ENCODE data around the gene CCDC12. TPM values are rescaled to one million over a fixed set of nuclear protein-coding genes. Genes with fewer than 3 reads are reported as not detected.

Gene CCDC12
- total and polyA plus RNA-seq, 2 of the 13 experiments (the other 11 are each of a cell fraction or from before 2014, with no cell fraction given): 30.1 to 49.5 TPM

GRCh38 chr3:46978985-46979944, 2.7 kb upstream of the CCDC12 start, which contains the start of gene NBEAL2 (continued):
- no peak for TF ChIP-seq ZFP41 (CRISPR knock-in tag; IDR thresholded peaks at IDR 0.05; ENCODE audit: borderline replicate concordance)
- no peak for TF ChIP-seq ZBTB42 (CRISPR knock-in tag; IDR thresholded peaks at IDR 0.05)
- TF ChIP-seq FOXK1 (CRISPR knock-in tag; IDR thresholded peaks at IDR 0.05; ENCODE audit: borderline replicate concordance, low read depth): no peak
- no peak for TF ChIP-seq MBNL3 (CRISPR knock-in tag; conservative IDR thresholded peaks at IDR 0.05)
- no peak for TF ChIP-seq USF2 (IDR thresholded peaks at IDR 0.05; ENCODE audit: low read depth, low read length)
- TF ChIP-seq USF2 (CRISPR knock-in tag; IDR thresholded peaks at IDR 0.05; ENCODE audit: borderline replicate concordance): no peak
- peak; percentile 71; the same call in 1 of the 2 replicates for TF ChIP-seq YEATS4 (CRISPR knock-in tag; IDR thresholded peaks at IDR 0.05; ENCODE audit: borderline replicate concordance)
- TF ChIP-seq SSRP1 (CRISPR knock-in tag; IDR thresholded peaks at IDR 0.05): no peak
- no peak for TF ChIP-seq ARID2 (CRISPR knock-in tag; IDR thresholded peaks at IDR 0.05; ENCODE audit: borderline replicate concordance)
- no peak for TF ChIP-seq NR3C1 (CRISPR knock-in tag; IDR thresholded peaks at IDR 0.05)
- no peak for TF ChIP-seq NFE2 (CRISPR knock-in tag; IDR thresholded peaks at IDR 0.05)
- TF ChIP-seq ZNF414 (CRISPR knock-in tag; IDR thresholded peaks at IDR 0.05): no peak
- TF ChIP-seq BCLAF1 (IDR thresholded peaks at IDR 0.05): no peak
- no peak for TF ChIP-seq ZBTB7A (CRISPR knock-in tag; IDR thresholded peaks at IDR 0.05)
- TF ChIP-seq MED1 (CRISPR knock-in tag; IDR thresholded peaks at IDR 0.05): peak; percentile 55; the same call in 1 of the 2 replicates
- peak; percentile 92 for TF ChIP-seq HOXA5 (CRISPR knock-in tag; IDR thresholded peaks at IDR 0.05)
- peak; percentile 82; the same call in 1 of the 2 replicates for TF ChIP-seq MAZ (IDR thresholded peaks at IDR 0.05; ENCODE audit: borderline replicate concordance, low read depth, low read length)
- TF ChIP-seq MAZ (CRISPR knock-in tag; IDR thresholded peaks at IDR 0.05; ENCODE audit: low read depth): peak; percentile 88
- no peak for TF ChIP-seq HNF4G (IDR thresholded peaks at IDR 0.05; ENCODE audit: borderline replicate concordance, low read depth, low read length)
- no peak for TF ChIP-seq HNF4G (CRISPR knock-in tag; IDR thresholded peaks at IDR 0.05; ENCODE audit: borderline replicate concordance, low read depth)
- no peak for TF ChIP-seq TEAD2 (CRISPR knock-in tag; IDR thresholded peaks at IDR 0.05)
- no peak for TF ChIP-seq RNF219 (CRISPR knock-in tag; IDR thresholded peaks at IDR 0.05)
